WTC11 (cell line): Measurements from ENCODE around the gene LIN28A.

Experiments
- ATF1 ChIP-seq: sonication (generic); formaldehyde crosslinking; IDR thresholded peaks from 2 replicates; pipeline ENCODE4 v1.8.1; 2023; ENCODE audit warnings: mild to moderate bottlenecking, moderate library complexity, missing genetic modification reagents
- CBFB ChIP-seq: sonication (generic); formaldehyde crosslinking; IDR thresholded peaks from 2 replicates; pipeline ENCODE4 v1.8.1; 2022; ENCODE audit warnings: mild to moderate bottlenecking, low read depth, missing genetic modification reagents
- FOXJ3 ChIP-seq: sonication (generic); formaldehyde crosslinking; IDR thresholded peaks from 2 replicates; pipeline ENCODE4 v1.9.0; 2021; ENCODE audit warnings: missing genetic modification reagents, mild to moderate bottlenecking, borderline replicate concordance
- GTF2I ChIP-seq: fragments of 250-450 bp; sonication (Bioruptor Pico); conservative IDR thresholded peaks from 2 replicates; pipeline ENCODE4 v1.4.0; 2021; ENCODE audit warnings: mild to moderate bottlenecking
- JUN ChIP-seq: sonication (generic); formaldehyde crosslinking; IDR thresholded peaks from 2 replicates; pipeline ENCODE4 v1.8.0; 2023; ENCODE audit warnings: mild to moderate bottlenecking, missing genetic modification reagents
- NR3C1 ChIP-seq: sonication (generic); formaldehyde crosslinking; conservative IDR thresholded peaks from 2 replicates; pipeline ENCODE4 v1.8.1; 2023; ENCODE audit warnings: low read depth, mild to moderate bottlenecking, missing genetic modification reagents
- ZNF263 ChIP-seq: sonication (generic); formaldehyde crosslinking; IDR thresholded peaks from 2 replicates; pipeline ENCODE4 v1.8.1; 2022; ENCODE audit warnings: low read depth, mild to moderate bottlenecking, moderate library complexity, missing genetic modification reagents
- TF ChIP-seq, protein P1 (sequence below): sonication (generic); formaldehyde crosslinking; conservative IDR thresholded peaks from 2 replicates; pipeline ENCODE4 v1.8.1; 2022; ENCODE audit warnings: mild to moderate bottlenecking, missing genetic modification reagents
- TF ChIP-seq, protein P2 (sequence below): fragments of 200-600 bp; IDR thresholded peaks from 2 replicates; pipeline ENCODE4 v1.8.0; 2022; ENCODE audit warnings: antibody characterized with exemption
- TF ChIP-seq, protein P3 (sequence below): fragments of 250-450 bp; sonication (Bioruptor Pico); IDR thresholded peaks from 2 replicates; pipeline ENCODE4 v1.9.0; 2021; ENCODE audit warnings: moderate library complexity, mild to moderate bottlenecking, inconsistent platforms, borderline replicate concordance
- TF ChIP-seq, protein P4 (sequence below): sonication (generic); formaldehyde crosslinking; IDR thresholded peaks from 2 replicates; pipeline ENCODE4 v1.8.0; 2022; ENCODE audit warnings: mild to moderate bottlenecking, missing genetic modification reagents

DNA sequence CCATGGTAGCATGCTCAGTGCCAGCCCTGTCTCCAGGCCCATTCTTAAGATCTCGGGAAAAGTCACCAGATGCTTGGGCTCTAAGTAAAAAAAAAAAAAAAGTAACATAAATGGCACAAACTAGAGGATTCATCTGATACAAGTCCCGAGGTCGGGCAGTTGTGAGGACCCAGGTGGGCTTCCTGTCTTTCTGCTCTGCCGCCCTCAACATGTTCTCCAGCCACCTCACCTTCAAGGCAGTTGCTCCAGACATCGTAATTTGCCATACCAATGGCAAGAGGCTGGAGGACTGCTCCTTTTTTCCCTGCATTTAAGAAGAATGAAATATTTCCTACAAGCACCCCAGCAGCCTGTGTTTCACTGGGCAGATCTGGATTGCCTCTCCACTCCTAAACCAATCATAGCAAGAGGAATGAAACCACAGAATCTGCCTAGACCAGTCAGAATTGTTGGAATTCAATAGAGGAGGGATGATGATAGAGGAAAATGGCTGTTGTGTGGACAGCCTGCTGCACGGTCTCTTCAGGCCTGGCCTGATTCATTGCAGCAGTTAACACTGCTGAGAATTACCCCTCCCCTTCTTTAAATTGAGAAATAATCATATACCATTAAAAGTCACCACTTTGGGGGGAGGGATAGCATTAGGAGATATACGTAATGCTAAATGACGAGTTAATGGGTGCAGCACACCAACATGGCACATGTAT, 67.0 kb downstream of the LIN28A start:
- no peak for TF ChIP-seq JUN (CRISPR knock-in tag)
- TF ChIP-seq, protein P1, sequence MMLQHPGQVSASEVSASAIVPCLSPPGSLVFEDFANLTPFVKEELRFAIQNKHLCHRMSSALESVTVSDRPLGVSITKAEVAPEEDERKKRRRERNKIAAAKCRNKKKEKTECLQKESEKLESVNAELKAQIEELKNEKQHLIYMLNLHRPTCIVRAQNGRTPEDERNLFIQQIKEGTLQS: no peak
- TF ChIP-seq, protein P2, sequence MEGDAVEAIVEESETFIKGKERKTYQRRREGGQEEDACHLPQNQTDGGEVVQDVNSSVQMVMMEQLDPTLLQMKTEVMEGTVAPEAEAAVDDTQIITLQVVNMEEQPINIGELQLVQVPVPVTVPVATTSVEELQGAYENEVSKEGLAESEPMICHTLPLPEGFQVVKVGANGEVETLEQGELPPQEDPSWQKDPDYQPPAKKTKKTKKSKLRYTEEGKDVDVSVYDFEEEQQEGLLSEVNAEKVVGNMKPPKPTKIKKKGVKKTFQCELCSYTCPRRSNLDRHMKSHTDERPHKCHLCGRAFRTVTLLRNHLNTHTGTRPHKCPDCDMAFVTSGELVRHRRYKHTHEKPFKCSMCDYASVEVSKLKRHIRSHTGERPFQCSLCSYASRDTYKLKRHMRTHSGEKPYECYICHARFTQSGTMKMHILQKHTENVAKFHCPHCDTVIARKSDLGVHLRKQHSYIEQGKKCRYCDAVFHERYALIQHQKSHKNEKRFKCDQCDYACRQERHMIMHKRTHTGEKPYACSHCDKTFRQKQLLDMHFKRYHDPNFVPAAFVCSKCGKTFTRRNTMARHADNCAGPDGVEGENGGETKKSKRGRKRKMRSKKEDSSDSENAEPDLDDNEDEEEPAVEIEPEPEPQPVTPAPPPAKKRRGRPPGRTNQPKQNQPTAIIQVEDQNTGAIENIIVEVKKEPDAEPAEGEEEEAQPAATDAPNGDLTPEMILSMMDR: no peak
- no peak for TF ChIP-seq FOXJ3 (CRISPR knock-in tag)
- TF ChIP-seq, protein P3, sequence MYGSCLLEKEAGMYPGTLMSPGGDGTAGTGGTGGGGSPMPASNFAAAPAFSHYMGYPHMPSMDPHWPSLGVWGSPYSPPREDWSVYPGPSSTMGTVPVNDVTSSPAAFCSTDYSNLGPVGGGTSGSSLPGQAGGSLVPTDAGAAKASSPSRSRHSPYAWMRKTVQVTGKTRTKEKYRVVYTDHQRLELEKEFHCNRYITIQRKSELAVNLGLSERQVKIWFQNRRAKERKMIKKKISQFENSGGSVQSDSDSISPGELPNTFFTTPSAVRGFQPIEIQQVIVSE (CRISPR knock-in tag): no peak
- TF ChIP-seq ZNF263 (CRISPR knock-in tag): no peak
- no peak for TF ChIP-seq CBFB (CRISPR knock-in tag)
- TF ChIP-seq ATF1 (CRISPR knock-in tag): no peak
- 0 out of 2 replicates have a peak, but pooled peaks have one; percentile 27 for TF ChIP-seq GTF2I (CRISPR knock-in tag)
- TF ChIP-seq NR3C1 (CRISPR knock-in tag): no peak
- TF ChIP-seq, protein P4, sequence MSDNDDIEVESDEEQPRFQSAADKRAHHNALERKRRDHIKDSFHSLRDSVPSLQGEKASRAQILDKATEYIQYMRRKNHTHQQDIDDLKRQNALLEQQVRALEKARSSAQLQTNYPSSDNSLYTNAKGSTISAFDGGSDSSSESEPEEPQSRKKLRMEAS (CRISPR knock-in tag): no peak
